DOHH2 (cell line): ENCODE results near the gene RBPMS2.

Experiments
- H3F3A ChIP-seq: fragments of 200-600 bp; sonication (generic), shearing (Covaris generic); 2 replicates; pipeline ENCODE4 v1.6.0; 2016; ENCODE audit warnings: antibody characterized with exemption, mild to moderate bottlenecking; ENCODE audit not compliant: control insufficient read depth, insufficient read depth
- H3K27ac ChIP-seq: fragments of 200-600 bp; sonication (generic); 2 replicates; pipeline ENCODE4 v1.5.1; 2014; ENCODE audit warnings: low read depth, mild to moderate bottlenecking, low read length, moderate library complexity
- H3K27me3 ChIP-seq: fragments of 200-600 bp; sonication (generic); 2 replicates; pipeline ENCODE4 v1.6.1; 2014; ENCODE audit warnings: mild to moderate bottlenecking, low read length, mixed read lengths; ENCODE audit not compliant: control insufficient read depth
- H3K36me3 ChIP-seq: fragments of 200-600 bp; sonication (generic); 2 replicates; pipeline ENCODE4 v1.6.1; 2014; ENCODE audit warnings: mild to moderate bottlenecking, low read length, moderate library complexity, mixed read lengths; ENCODE audit not compliant: control insufficient read depth
- H3K4me1 ChIP-seq: fragments of 200-600 bp; sonication (generic); 2 replicates; pipeline ENCODE4 v1.6.1; 2014; ENCODE audit warnings: mild to moderate bottlenecking, low read length, mixed read lengths; ENCODE audit not compliant: control insufficient read depth
- H3K4me2 ChIP-seq: fragments of 200-600 bp; sonication (generic); 2 replicates; pipeline ENCODE4 v1.6.0; 2014; ENCODE audit warnings: mild to moderate bottlenecking, low read length, moderate library complexity
- H3K4me3 ChIP-seq: fragments of 200-600 bp; sonication (generic); 2 replicates; pipeline ENCODE4 v1.5.1; 2014; ENCODE audit warnings: mild to moderate bottlenecking, low read length, mixed read lengths
- H3K79me2 ChIP-seq: fragments of 200-600 bp; sonication (generic); 2 replicates; pipeline ENCODE4 v1.6.1; 2014; ENCODE audit warnings: mild to moderate bottlenecking, low read length, mixed read lengths; ENCODE audit not compliant: control insufficient read depth
- H3K9me2 ChIP-seq: fragments of 200-600 bp; sonication (generic); replicated peaks from 2 replicates; pipeline ENCODE4 v1.6.1; 2014; ENCODE audit warnings: mild to moderate bottlenecking, low read length, mixed read lengths; ENCODE audit not compliant: control insufficient read depth
- H3K9me3 ChIP-seq: fragments of 200-600 bp; sonication (generic); 2 replicates; pipeline ENCODE4 v1.6.1; 2014; ENCODE audit warnings: antibody characterized with exemption, low read length, mixed read lengths; ENCODE audit not compliant: control insufficient read depth, insufficient read depth
- H4K20me1 ChIP-seq: fragments of 200-600 bp; sonication (generic); 2 replicates; pipeline ENCODE4 v1.6.0; 2014; ENCODE audit warnings: low read depth, mild to moderate bottlenecking, antibody characterized with exemption, low read length, moderate library complexity; ENCODE audit not compliant: control insufficient read depth, insufficient read depth
- CTCF ChIP-seq: fragments of 200-600 bp; sonication (generic); IDR thresholded peaks from one replicate; pipeline ENCODE4 v1.5.1; 2014; ENCODE audit warnings: antibody characterized with exemption, mild to moderate bottlenecking, low read depth, low read length; ENCODE audit not compliant: poor library complexity, severe bottlenecking
- EZH2phosphoT487 ChIP-seq: fragments of 200-600 bp; sonication (generic); IDR thresholded peaks from 2 replicates; pipeline ENCODE4 v1.6.1; 2017; ENCODE audit warnings: borderline replicate concordance, mild to moderate bottlenecking, antibody characterized with exemption, low read length, moderate library complexity, mixed read lengths

Gene RBPMS2

GRCh38 chr15:64780600-64781156, 5.3 kb upstream of the RBPMS2 start:
- no peak overlapping the region for H3K4me3 ChIP-seq
- H3K9me3 ChIP-seq: no peaks in the 10 kb centered on the region
- H4K20me1 ChIP-seq: no peaks in the 10 kb centered on the region
- H3K4me1 ChIP-seq: no peaks in the 10 kb centered on the region
- H3K79me2 ChIP-seq: no peaks in the 10 kb centered on the region
- no peaks in the 10 kb centered on the region for H3K36me3 ChIP-seq
- peaks cover 27% of the 10 kb centered on the region for H3K27me3 ChIP-seq
- no peaks in the 10 kb centered on the region for H3K9me2 ChIP-seq
- no peak overlapping the region for H3K27ac ChIP-seq
- TF ChIP-seq EZH2phosphoT487 (no peak), CTCF (no peak)
- H3K4me2 ChIP-seq: no peak overlapping the region
- H3F3A ChIP-seq: no peaks in the 10 kb centered on the region

GRCh38 chr15:64779630-64780029, 4.2 kb upstream of the RBPMS2 start:
- Histone ChIP-seq H3K27me3 (peaks cover 34% of the 10 kb centered on the region), H3K4me1 (no peaks in the 10 kb centered on the region), H3F3A (no peaks in the 10 kb centered on the region), H3K9me3 (no peaks in the 10 kb centered on the region), H3K4me2 (no peak overlapping the region), H3K9me2 (no peaks in the 10 kb centered on the region), H3K27ac (no peak overlapping the region), H4K20me1 (no peaks in the 10 kb centered on the region), H3K36me3 (no peaks in the 10 kb centered on the region), H3K4me3 (no peak overlapping the region), H3K79me2 (no peaks in the 10 kb centered on the region)
- no peak for TF ChIP-seq CTCF
- TF ChIP-seq EZH2phosphoT487: no peak

DNA sequence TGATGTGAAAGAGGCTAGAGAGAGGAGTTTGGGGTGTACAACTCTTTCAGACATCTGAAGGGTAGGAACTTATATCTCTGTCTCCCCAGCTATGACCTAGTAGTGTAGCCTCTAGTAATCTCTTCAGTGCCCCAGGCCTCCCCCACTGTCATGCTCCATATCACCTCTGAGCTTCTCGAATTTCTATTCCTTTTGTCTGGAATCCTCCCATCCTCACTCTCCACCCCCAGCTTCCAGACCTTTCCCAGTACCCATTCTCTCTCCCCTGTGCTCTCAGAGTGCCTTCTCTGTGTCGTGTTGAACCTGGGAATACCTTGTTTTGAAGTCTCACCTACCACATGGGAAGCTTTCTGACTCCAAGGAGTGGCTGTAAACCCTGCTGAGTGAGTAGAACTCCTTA, 3.6 kb upstream of the RBPMS2 start:
- H3K4me2 ChIP-seq: no peak overlapping the region

More for the DNA sequence above, 3.6 kb upstream of the RBPMS2 start:
- H4K20me1 ChIP-seq: no peaks in the 10 kb centered on the region
- no peaks in the 10 kb centered on the region for H3K4me1 ChIP-seq
- H3K79me2 ChIP-seq: no peaks in the 10 kb centered on the region
- H3F3A ChIP-seq: no peaks in the 10 kb centered on the region
- TF ChIP-seq EZH2phosphoT487 (no peak), CTCF (no peak)
- H3K9me2 ChIP-seq: no peaks in the 10 kb centered on the region
- no peaks in the 10 kb centered on the region for H3K36me3 ChIP-seq
- H3K9me3 ChIP-seq: no peaks in the 10 kb centered on the region
- H3K27ac ChIP-seq: no peak overlapping the region
- peaks cover 40% of the 10 kb centered on the region for H3K27me3 ChIP-seq
- no peak overlapping the region for H3K4me3 ChIP-seq
